Epidermal melanocyte (primary cell): ENCODE data around the gene KLRC4.
"Not testable (repeated sequence)": the region's sequence is repeated elsewhere in the genome, so short reads cannot be mapped to it uniquely, and the experiment has no call there.

ENCODE experiments used
- DNase-seq: peaks from one replicate; pipeline ENCODE4 v3.0.0; 2011; ENCODE audit warnings: low spot score; ENCODE audit not compliant: insufficient read length

KLRC4 gene, protein sequence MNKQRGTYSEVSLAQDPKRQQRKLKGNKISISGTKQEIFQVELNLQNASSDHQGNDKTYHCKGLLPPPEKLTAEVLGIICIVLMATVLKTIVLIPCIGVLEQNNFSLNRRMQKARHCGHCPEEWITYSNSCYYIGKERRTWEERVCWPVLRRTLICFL

GRCh38 chr12:10409392-10409791, at the start of gene KLRC4:
Gene KLRC4, minus strand, starts transcription at chr12:10409757. Its CDS starts 182 bp downstream, at chr12:10409575.
- DNase-seq = no peak

DNA sequence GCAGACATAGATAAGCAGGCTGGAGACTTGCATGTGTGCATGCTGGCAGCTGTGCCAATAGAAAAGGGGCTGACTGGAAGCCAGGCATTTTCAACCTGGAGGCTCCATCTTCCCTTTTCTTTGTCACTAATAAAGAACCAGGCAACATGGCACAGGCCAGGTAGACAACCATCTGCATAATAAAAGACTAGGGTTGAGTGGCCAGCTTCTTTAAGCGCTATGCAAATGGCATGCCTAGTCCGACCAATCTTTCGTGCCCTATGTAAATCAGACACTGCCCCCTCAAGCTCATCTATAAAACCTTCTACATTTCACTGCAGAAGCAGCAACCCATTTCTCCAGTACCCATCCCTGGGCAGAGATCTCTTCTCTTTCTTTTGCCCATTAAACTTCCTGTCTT, 48.2 kb upstream of the KLRC4 start:
- DNase-seq = no peak

DNA sequence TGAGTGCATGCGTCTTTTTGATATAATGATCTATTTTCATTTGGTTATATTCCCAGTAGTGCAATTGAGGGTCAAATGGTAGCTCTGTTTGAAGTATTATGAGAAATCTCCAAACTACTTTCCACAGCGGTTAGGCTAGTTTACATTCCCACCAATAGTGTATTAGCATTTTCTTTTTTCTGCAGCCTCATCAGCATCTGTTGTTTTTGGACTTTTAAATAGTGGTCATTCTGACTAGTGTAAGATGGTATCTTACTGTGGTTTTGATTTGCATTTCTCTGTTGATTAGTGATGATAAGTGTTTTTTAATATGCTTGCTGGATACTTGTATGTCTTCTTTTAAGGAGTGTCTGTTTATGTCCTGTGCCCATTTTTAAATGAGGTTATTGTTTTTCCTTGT, 47.3 kb upstream of the KLRC4 start:
- DNase-seq = no peak

DNA sequence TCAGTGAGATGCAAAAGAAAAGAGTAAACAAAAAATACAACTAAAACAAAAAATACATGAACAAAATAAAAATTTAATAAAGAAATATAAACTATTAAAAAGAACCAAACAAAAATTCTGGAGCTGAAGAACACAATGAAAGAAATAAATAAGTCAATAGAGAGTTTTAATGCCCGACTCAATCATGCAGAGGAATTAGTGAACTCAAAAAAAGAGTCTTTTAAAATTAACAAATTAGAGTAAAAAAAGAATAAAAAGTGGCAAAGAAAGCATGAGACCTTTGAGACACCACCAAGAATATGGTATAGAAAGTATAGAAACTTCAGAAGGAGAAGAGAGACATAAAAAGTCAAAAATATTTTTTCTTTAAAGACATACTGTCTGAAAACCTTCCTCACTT, 46.2 kb upstream of the KLRC4 start:
- no peak for DNase-seq

DNA sequence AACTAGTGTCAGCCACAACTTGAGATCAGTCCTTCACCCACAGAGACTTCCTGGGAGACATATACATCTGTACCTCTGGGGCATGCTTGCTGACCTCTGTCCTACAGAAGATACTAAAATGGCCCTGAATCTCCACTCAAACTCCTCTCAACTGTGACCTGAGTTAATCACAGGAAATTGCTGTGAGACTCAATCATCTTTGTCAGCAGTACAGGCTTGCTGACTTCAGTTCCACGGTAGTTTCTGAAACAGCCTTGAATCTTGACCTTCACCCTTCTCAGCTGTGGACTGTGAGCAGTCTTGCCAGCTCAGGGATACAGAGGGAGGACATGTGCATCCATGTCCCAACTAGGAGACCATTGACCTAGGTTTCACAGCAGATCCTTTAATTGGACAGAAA, 45.0 kb upstream of the KLRC4 start:
- no peak for DNase-seq

DNA sequence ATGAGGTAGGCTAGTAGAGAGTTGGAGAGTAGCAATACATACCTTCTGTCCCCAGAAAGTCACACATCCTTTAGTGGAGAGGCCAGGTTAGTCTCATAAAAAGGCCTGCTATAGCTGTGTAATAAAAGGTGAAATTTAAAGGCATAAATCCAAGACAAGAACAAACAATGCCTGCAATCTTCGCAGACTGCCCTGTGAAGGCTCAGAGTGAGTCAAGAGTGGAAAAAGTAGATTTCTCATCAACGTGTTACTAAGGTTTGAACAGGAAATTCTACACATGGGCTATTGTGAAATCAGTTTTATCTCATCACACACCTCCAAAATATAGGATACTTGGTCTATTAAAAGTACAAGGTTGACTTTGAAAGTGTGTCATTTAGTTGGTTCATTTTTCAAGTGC, 43.6 kb upstream of the KLRC4 start, which contains the start of gene KLRC1:
Gene KLRC1, minus strand, starts transcription at position 222 of the 400 bp plus-strand sequence. CDS start 2,221 bp downstream, outside the sequence.
- no peak for DNase-seq

DNA sequence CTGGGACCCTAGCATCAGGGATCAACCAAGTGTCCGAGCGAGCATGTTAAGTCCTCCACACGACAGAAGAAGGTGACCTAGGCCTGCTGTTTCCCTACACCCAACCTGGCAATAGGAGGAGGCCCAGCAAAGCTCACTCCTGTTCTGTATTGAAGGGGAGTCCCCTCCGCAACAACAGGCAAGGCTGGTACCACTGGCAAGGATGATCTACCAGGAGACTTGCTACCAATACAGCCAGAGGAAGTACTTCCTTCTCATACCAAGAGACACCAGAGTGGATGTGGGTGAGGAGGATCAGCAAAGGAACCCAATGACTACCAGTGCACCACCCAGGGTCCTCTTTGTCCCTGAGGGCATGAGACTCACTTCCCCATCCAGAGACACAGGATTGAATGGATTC, 38.7 kb upstream of the KLRC4 start:
- no peak for DNase-seq

DNA sequence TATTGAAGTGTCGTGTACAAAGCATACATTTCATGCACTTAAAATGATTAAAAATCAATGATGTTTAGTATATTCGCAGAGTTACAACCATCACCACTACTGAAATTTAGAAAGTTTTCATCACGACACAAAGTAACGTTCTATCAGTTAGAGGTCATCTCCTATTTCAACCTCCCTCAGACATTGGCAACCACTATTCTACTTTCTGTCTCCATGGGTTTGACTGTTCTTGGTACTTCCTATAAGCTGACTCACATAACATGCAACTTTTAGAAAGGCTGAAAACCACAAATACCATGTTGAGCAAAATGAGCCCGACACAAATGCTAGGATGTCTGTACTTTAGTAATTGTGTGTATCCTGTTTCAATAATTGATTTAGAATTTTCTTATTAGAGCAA, 36.5 kb upstream of the KLRC4 start:
- DNase-seq = not testable (repeated sequence)

- DNase-seq = not testable (repeated sequence)
These were observed 31.6 kb upstream of the KLRC4 start for GRCh38 chr12:10441144-10441543.

- not testable (repeated sequence) for DNase-seq
These were observed 30.2 kb upstream of the KLRC4 start for GRCh38 chr12:10439608-10440274.

- not testable (repeated sequence) for DNase-seq
These were observed 28.0 kb upstream of the KLRC4 start for GRCh38 chr12:10437601-10438000.

DNA sequence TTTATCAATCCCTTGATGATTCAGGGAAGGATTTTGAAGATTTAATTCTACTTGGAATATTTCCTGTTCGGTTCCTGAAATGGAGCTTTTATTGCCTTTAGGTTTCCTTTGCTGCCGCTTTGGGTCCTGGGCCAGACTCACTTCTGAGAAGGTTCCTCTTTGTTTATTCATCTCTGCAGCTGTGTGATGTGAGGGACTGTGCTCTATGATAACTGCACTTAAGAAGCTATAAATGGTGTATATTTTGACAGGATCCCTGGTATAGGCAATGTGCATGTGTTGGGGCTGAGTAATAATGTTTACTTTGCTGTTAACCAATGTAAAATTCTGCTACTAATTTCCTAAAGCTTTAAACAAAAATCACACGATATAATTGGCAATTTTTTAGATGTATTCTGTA, 26.3 kb upstream of the KLRC4 start, which contains the start of gene KLRC2:
Gene KLRC2, minus strand, starts transcription at position 195 of the 400 bp plus-strand sequence. Its CDS starts 24 bp downstream, at position 171.
- not testable (repeated sequence) for DNase-seq

DNA sequence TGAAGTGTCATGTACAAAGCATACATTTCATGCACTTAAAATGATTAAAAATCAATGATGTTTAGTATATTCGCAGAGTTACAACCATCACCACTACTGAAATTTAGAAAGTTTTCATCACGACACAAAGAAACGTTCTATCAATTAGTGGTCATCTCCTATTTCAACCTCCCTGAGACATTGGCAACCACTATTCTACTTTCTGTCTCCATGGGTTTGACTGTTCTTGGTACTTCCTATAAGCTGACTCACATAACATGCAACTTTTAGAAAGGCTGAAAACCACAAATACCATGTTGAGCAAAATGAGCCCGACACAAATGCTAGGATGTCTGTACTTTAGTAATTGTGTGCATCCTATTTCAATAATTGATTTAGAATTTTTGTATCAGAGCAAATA, 21.1 kb upstream of the KLRC4 start:
- not testable (repeated sequence) for DNase-seq

DNA sequence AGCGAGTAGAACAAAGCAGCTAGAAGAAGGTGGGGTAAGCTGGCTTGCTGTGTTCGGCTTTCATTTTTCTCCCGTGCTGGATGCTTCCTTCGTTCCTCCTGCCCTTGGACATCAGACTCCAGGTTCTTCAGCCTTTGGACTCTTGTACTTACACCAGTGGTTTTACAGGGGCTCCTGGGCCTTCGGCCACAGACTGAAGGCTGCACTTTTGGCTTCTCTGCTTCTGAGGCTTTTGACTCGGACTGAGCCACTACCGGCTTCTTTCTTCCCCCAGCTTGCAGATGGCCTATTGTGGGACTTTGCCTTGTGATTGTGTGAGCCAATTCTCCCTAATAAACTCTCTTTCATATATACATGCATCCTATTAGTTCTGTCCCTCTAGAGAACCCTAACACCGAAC, 16.4 kb upstream of the KLRC4 start:
- not testable (repeated sequence) for DNase-seq

GRCh38 chr12:10424260-10424899, 14.8 kb upstream of the KLRC4 start:
- not testable (repeated sequence) for DNase-seq

GRCh38 chr12:10422159-10422558, 12.6 kb upstream of the KLRC4 start:
- DNase-seq = not testable (repeated sequence)

- not testable (repeated sequence) for DNase-seq
These were observed 10.8 kb upstream of the KLRC4 start, which contains the start of gene KLRC3 for GRCh38 chr12:10420334-10420733. Gene KLRC3, minus strand, starts transcription at chr12:10420595. Its CDS starts 45 bp downstream, at chr12:10420550.

DNA sequence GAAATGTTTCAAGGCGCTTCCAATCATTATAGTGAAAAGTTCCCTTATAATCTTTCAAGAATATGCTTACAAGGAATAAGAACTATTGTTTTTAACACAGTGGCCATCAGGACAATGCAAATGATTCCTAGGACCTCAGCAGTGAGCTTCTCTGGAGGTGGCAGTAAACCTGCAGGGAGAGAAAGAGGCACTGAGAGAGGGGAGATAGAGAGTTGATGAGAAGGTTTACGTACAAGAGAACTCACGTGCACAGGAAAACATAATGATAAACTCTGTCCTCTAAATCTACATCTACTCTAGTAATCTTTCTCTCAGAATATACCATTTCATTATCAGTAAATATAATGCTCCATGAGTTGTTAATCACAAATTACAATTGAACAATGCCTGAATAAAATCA, 715 bp downstream of the KLRC4 start:
- no peak for DNase-seq

DNA sequence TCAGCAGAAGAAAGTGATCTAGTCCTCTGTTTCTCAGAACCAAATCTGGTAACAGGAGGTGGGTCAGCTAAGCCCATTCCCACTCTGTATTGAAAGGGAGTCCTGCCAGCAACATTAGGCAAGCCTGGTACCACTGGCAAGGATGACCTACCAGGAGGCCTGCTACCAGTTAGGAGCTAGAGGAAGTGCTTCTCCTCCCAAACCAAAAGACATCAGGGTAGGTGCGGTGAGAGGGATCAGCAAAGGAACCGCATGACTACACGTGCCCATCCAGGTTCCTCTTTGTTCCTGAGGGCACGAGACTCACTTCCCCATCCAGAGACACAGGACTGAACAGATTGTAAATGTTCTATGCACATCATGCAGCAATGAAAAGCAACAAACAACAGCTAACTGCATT, 2.8 kb downstream of the KLRC4 start:
- DNase-seq = no peak

GRCh38 chr12:10405294-10405693, 4.3 kb downstream of the KLRC4 start:
- DNase-seq = no peak

DNA sequence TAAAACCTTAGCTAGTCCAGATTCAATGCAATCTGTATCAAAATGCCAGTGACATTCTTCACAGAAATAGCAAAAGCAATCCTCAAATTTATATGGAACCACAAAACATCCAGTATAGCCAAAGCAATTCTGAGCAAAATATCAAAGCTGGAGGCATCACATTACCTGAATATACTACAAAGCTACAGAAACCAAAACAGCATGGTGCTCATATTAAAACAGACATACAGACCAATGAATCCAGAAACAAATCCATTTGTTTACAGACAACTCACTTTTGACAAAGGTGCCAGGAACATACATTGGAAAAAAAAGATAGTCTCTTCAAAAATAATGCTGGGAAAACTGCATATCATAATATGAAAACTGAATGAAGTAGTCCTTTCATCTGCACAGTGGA, 4.8 kb downstream of the KLRC4 start:
- DNase-seq = no peak

- DNase-seq = no peak
These were observed 8.7 kb downstream of the KLRC4 start for GRCh38 chr12:10400829-10401228.
